HCT116 (cell line): ENCODE measurements around the gene B4GALT3. TPM values are rescaled to one million over a fixed set of nuclear protein-coding genes. Genes with fewer than 3 reads are reported as not detected.

Source experiments
- ATAC-seq: fragments of 200-7000 bp; cut with Tn5 transposase; 2 replicates; pipeline ENCODE4 v1.9.1; 2020; ENCODE audit warnings: mild to moderate bottlenecking, moderate library complexity
- BruUV-seq: library from RNA; stranded (reverse); fragments of 400-500 nt; replicated peaks from 2 replicates; lab custom pipeline; 2021; lab: Mats Ljungman, UMichigan
- CTCF ChIA-PET: fragments of 300-600 bp; sonication (Branson Sonifier 250); formaldehyde crosslinking; loops from one replicate; lab custom pipeline; 2021; ENCODE audit warnings: antibody characterized with exemption; lab: Charles Lee
- POLR2A ChIA-PET: fragments of 300-600, 350-600 bp; sonication (Branson Sonifier 250); formaldehyde crosslinking; loops from one replicate; lab custom pipeline; 2021; ENCODE audit warnings: antibody characterized with exemption; lab: Charles Lee
- RAD21 ChIA-PET, 2 experiments: fragments of 300-600 bp; sonication (Branson Sonifier 250); formaldehyde crosslinking; loops; one replicate each; lab custom pipeline; 2023; ENCODE audit warnings: low total read pairs in 2 of 2; ENCODE audit not compliant: uncharacterized antibody in 2 of 2, unreplicated experiment in 2 of 2, low non-redundant PET in 1 of 2; lab: Charles Lee
- DNase-seq: peaks from one replicate; pipeline ENCODE4 v3.0.0-alpha.2; 2010; ENCODE audit warnings: low read depth, low spot score
- H2AFZ ChIP-seq: fragments of 200-600 bp; shearing (Covaris generic), sonication (generic); 2 replicates; pipeline ENCODE4 v1.6.1; 2017; ENCODE audit warnings: low read depth, mixed run types, mixed read lengths, antibody characterized with exemption, low read length; ENCODE audit not compliant: poor library complexity, severe bottlenecking
- H3K27ac ChIP-seq: 2 replicates; pipeline ENCODE4 v1.5.1; 2012; ENCODE audit warnings: low read depth, low read length
- H3K27me3 ChIP-seq: fragments of 200-600 bp; sonication (generic); 2 replicates; pipeline ENCODE4 v1.6.1; 2016; ENCODE audit warnings: mixed run types, low read length, mixed read lengths; ENCODE audit not compliant: insufficient read depth
- H3K36me3 ChIP-seq, 2 experiments: fragments of 200-500 bp in 1 of 2; fragments of 200-600 bp in 1 of 2; sonication (Bioruptor generic) in 1 of 2; sonication (generic) in 1 of 2; 2 replicates each; pipeline versions ENCODE4 v1.5.1 to v1.6.1; 2014 to 2016; ENCODE audit warnings: low read length in 2 of 2, inconsistent platforms in 1 of 2, mixed read lengths in 1 of 2, mixed run types in 1 of 2; ENCODE audit not compliant: insufficient read depth in 2 of 2, control insufficient read depth in 1 of 2
- H3K4me1 ChIP-seq, 2 experiments: fragments of 200-600 bp in 1 of 2; sonication (generic) in 1 of 2; 2 replicates each; pipeline versions ENCODE4 v1.5.1 to v1.6.1; 2012 to 2017; ENCODE audit warnings: low read length in 2 of 2, inconsistent platforms in 1 of 2, mild to moderate bottlenecking in 1 of 2, mixed read lengths in 1 of 2, mixed run types in 1 of 2, moderate library complexity in 1 of 2; ENCODE audit not compliant: insufficient read depth in 2 of 2, control insufficient read depth in 1 of 2
- H3K4me2 ChIP-seq: fragments of 200-600 bp; sonication (generic); 2 replicates; pipeline ENCODE4 v1.6.1; 2017; ENCODE audit warnings: mixed run types, low read length, mixed read lengths
- H3K4me3 ChIP-seq, 2 experiments: fragments of 200-600 bp in 1 of 2; sonication (generic) in 1 of 2; replicated peaks in 1 of 2; 2 replicates each; pipeline ENCODE4 v1.5.1; 2011 to 2016; ENCODE audit warnings: low read length in 2 of 2, control low read depth in 1 of 2, low read depth in 1 of 2, mild to moderate bottlenecking in 1 of 2, mixed read lengths in 1 of 2, mixed run types in 1 of 2
- H3K79me2 ChIP-seq: fragments of 200-600 bp; sonication (generic); 2 replicates; pipeline ENCODE4 v1.6.1; 2017; ENCODE audit warnings: mild to moderate bottlenecking, mixed run types, low read length, moderate library complexity, mixed read lengths; ENCODE audit not compliant: insufficient read depth
- H3K9ac ChIP-seq: fragments of 200-600 bp; sonication (generic); 2 replicates; pipeline ENCODE4 v1.6.1; 2016; ENCODE audit warnings: low read length, mixed read lengths
- H3K9me2 ChIP-seq: fragments of 200-600 bp; sonication (generic), shearing (Covaris generic); 2 replicates; pipeline ENCODE4 v1.6.1; 2017; ENCODE audit warnings: mixed run types, mild to moderate bottlenecking, moderate library complexity; ENCODE audit not compliant: insufficient read depth
- H3K9me3 ChIP-seq, 2 experiments: fragments of 200-500 bp in 1 of 2; fragments of 200-600 bp in 1 of 2; sonication (Bioruptor generic) in 1 of 2; sonication (generic) in 1 of 2; 2 replicates each; pipeline ENCODE4 v1.6.1; 2014 to 2017; ENCODE audit warnings: low read length in 2 of 2, mixed read lengths in 2 of 2, inconsistent platforms in 1 of 2, low read depth in 1 of 2, mild to moderate bottlenecking in 1 of 2, mixed run types in 1 of 2, moderate library complexity in 1 of 2; ENCODE audit not compliant: control insufficient read depth in 1 of 2, insufficient read depth in 1 of 2
- H4K20me1 ChIP-seq: fragments of 200-600 bp; sonication (generic), shearing (Covaris generic); 2 replicates; pipeline ENCODE4 v1.6.1; 2017; ENCODE audit warnings: mixed run types, mild to moderate bottlenecking, moderate library complexity; ENCODE audit not compliant: insufficient read depth
- CEBPB ChIP-seq: IDR thresholded peaks from 2 replicates; pipeline ENCODE4 v1.6.1; 2012; ENCODE audit warnings: low read depth
- CTCF ChIP-seq, 3 experiments: fragments of 200-600 bp in 1 of 3; sonication (generic) in 1 of 3; IDR thresholded peaks in 2 of 3; conservative IDR thresholded peaks in 1 of 3; 2 replicates each; pipeline ENCODE4 v1.5.1; 2012 to 2017; ENCODE audit warnings: low read depth in 2 of 3, low read length in 2 of 3, antibody characterized with exemption in 1 of 3, borderline replicate concordance in 1 of 3, control low read depth in 1 of 3, mild to moderate bottlenecking in 1 of 3, mixed read lengths in 1 of 3, mixed run types in 1 of 3, moderate library complexity in 1 of 3; ENCODE audit not compliant: insufficient read depth in 1 of 3
- EGR1 ChIP-seq: IDR thresholded peaks from 2 replicates; pipeline ENCODE4 v1.6.1; 2012; ENCODE audit warnings: low read depth
- ELF1 ChIP-seq: IDR thresholded peaks from 2 replicates; pipeline ENCODE4 v1.6.1; 2012; ENCODE audit warnings: low read depth, borderline replicate concordance
- POLR2A ChIP-seq: IDR thresholded peaks from 2 replicates; pipeline ENCODE4 v1.7.0; 2011; ENCODE audit warnings: borderline replicate concordance; ENCODE audit not compliant: insufficient read depth, insufficient read length; ENCODE audit errors: extremely low read depth
- POLR2AphosphoS5 ChIP-seq: IDR thresholded peaks from 2 replicates; pipeline ENCODE4 v1.6.1; 2011; ENCODE audit warnings: mild to moderate bottlenecking, low read depth, low read length, moderate library complexity
- SP1 ChIP-seq: IDR thresholded peaks from 2 replicates; pipeline ENCODE4 v1.6.1; 2012; ENCODE audit warnings: low read depth
- SRF ChIP-seq: IDR thresholded peaks from 2 replicates; pipeline ENCODE4 v1.6.1; 2012; ENCODE audit warnings: low read depth
- TCF7L2 ChIP-seq: IDR thresholded peaks from 2 replicates; pipeline ENCODE4 v1.7.0; 2011; ENCODE audit warnings: borderline replicate concordance, inconsistent platforms; ENCODE audit not compliant: insufficient read depth, insufficient read length; ENCODE audit errors: extremely low read depth
- intact Hi-C: fragments of 100-400 bp; cut with micrococcal nuclease; formaldehyde crosslinking; loops from 2 replicates; pipeline ENCODE4 v1.10.0; 2022
- total RNA-seq: library from RNA; stranded (reverse); gene quantifications from one replicate; pipeline ENCODE4 v1.2.1, GENCODE V29; 2021; ENCODE audit not compliant: unreplicated experiment
- TF ChIP-seq, protein P1 (sequence below): IDR thresholded peaks from 2 replicates; pipeline ENCODE4 v1.6.1; 2012
- TF ChIP-seq, protein P2 (sequence below): IDR thresholded peaks from 2 replicates; pipeline ENCODE4 v1.6.1; 2012
- TF ChIP-seq, protein P3 (sequence below): IDR thresholded peaks from 2 replicates; pipeline ENCODE4 v1.6.1; 2011; ENCODE audit warnings: mild to moderate bottlenecking, low read length, moderate library complexity; ENCODE audit not compliant: insufficient replicate concordance; ENCODE audit errors: extremely low read depth

B4GALT3 gene
- total RNA-seq, 1 experiment from 2014 or later, result 53.7 TPM

DNA sequence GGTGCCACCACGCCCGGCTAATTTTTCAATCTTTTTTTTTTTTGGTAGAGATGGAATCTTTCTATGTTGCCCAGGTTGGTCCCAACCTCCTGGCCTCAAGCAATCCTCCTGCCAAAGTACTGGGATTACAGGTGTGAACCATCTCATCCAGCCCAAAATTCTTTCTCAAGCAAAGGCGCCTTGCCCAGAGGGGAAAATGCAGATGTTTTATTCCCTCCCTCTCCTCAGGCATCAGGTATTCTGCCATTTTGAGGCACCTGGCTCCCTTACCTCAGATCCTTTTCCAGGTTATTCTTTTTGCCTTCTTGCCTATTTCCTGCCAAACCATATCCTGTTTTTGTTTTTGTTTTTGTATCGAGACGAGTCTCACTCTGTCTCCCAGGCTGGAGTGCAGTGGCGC is 11.1 kb upstream of the B4GALT3 start:
- Histone ChIP-seq H3K36me3 (no peaks in the 10 kb centered on the region), H3K4me3 (no peak overlapping the region), H3K27ac (no peak overlapping the region), H3K27me3 (no peaks in the 10 kb centered on the region), H3K79me2 (no peaks in the 10 kb centered on the region), H3K9me2 (no peaks in the 10 kb centered on the region), H3K4me1 (peaks cover 3 to 14% of the 10 kb centered on the region in 2 experiments; a peak in 2 of 4 replicates), H2AFZ (no peak overlapping the region), H3K9ac (no peak overlapping the region), H3K4me2 (no peak overlapping the region), H3K9me3 (no peaks in the 10 kb centered on the region), H4K20me1 (no peaks in the 10 kb centered on the region)
- POLR2A ChIA-PET, result no interaction called here
- CTCF ChIA-PET, result no interaction called here
- RAD21 ChIA-PET, result no interaction called here
- TF ChIP-seq ELF1, result no peak
- TF ChIP-seq SRF, result no peak
- TF ChIP-seq CTCF (IDR thresholded peaks at IDR 0.05 in 2 of 3, conservative IDR thresholded peaks at IDR 0.05 in 1 of 3; ENCODE audit: borderline replicate concordance in 1 of 3, insufficient read depth in 1 of 3, low read depth in 2 of 3, low read length in 2 of 3), result no peak
- TF ChIP-seq, protein P1, sequence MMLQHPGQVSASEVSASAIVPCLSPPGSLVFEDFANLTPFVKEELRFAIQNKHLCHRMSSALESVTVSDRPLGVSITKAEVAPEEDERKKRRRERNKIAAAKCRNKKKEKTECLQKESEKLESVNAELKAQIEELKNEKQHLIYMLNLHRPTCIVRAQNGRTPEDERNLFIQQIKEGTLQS, result no peak
- no peak for TF ChIP-seq SP1
- TF ChIP-seq, protein P2, sequence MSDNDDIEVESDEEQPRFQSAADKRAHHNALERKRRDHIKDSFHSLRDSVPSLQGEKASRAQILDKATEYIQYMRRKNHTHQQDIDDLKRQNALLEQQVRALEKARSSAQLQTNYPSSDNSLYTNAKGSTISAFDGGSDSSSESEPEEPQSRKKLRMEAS, result no peak
- TF ChIP-seq POLR2A, result no peak
- no peak for TF ChIP-seq POLR2AphosphoS5
- TF ChIP-seq EGR1, result no peak
- TF ChIP-seq, protein P3, sequence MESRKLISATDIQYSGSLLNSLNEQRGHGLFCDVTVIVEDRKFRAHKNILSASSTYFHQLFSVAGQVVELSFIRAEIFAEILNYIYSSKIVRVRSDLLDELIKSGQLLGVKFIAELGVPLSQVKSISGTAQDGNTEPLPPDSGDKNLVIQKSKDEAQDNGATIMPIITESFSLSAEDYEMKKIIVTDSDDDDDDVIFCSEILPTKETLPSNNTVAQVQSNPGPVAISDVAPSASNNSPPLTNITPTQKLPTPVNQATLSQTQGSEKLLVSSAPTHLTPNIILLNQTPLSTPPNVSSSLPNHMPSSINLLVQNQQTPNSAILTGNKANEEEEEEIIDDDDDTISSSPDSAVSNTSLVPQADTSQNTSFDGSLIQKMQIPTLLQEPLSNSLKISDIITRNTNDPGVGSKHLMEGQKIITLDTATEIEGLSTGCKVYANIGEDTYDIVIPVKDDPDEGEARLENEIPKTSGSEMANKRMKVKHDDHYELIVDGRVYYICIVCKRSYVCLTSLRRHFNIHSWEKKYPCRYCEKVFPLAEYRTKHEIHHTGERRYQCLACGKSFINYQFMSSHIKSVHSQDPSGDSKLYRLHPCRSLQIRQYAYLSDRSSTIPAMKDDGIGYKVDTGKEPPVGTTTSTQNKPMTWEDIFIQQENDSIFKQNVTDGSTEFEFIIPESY, result no peak
- TF ChIP-seq TCF7L2, result no peak
- TF ChIP-seq CEBPB, result no peak
- BruUV-seq, result no TSS peak
- ATAC-seq, result no peak
- intact Hi-C loops, result no loop called here
- no peak for DNase-seq
